Coronary artery (tissue), 2 donors: ENCODE measurements around the gene SLC25A21.

Experiments used
- DNase-seq: peaks from one replicate; pipeline ENCODE4 v3.0.0-alpha.2; 2017; ENCODE audit warnings: low spot score
- H3K27ac ChIP-seq, 2 donors: fragments of 200-600 bp; sonication (generic); one replicate each; pipeline ENCODE4 v1.5.1; 2016 to 2019
- H3K4me3 ChIP-seq: fragments of 200-600 bp; sonication (generic); 2 replicates; pipeline ENCODE4 v1.5.1; 2016; ENCODE audit warnings: mild to moderate bottlenecking, moderate library complexity
- TF ChIP-seq, protein P1 (sequence below): fragments of 200-600 bp; sonication (generic); IDR thresholded peaks from one replicate; pipeline ENCODE4 v1.5.1; 2019; ENCODE audit warnings: antibody characterized with exemption

The SLC25A21 gene

DNA sequence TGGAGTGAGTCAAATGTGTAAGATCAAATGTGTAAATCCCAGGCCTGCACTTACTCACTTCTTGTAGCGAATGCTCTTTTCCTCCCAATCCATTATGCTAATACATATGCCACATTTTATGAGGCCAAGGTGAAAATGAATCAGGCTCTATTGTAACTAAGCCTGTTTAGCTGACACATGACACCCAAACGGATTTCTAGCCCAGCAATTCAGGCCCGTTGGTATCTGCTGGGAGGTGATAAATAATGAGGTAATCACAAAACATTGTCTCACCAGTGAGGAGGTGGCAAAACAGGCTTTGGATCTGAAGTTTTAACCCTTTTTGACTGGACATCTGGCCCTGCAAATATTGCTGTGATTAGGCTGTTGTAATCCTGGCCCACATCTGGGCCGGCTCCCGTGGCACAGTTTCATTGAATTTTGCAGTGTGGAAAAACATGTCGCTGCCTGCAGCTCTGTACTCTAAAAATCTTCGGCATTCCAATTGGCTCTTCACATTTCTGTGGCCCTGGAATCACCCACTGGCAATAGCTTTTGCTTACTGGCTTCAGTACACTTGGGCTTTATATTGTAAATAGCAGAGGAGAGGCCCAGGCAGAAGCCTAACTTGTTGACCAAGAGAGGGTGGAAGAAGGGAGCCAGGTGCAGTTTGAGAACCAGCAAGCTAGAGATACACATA, 404.7 kb downstream of the SLC25A21 start:
- TF ChIP-seq, protein P1, sequence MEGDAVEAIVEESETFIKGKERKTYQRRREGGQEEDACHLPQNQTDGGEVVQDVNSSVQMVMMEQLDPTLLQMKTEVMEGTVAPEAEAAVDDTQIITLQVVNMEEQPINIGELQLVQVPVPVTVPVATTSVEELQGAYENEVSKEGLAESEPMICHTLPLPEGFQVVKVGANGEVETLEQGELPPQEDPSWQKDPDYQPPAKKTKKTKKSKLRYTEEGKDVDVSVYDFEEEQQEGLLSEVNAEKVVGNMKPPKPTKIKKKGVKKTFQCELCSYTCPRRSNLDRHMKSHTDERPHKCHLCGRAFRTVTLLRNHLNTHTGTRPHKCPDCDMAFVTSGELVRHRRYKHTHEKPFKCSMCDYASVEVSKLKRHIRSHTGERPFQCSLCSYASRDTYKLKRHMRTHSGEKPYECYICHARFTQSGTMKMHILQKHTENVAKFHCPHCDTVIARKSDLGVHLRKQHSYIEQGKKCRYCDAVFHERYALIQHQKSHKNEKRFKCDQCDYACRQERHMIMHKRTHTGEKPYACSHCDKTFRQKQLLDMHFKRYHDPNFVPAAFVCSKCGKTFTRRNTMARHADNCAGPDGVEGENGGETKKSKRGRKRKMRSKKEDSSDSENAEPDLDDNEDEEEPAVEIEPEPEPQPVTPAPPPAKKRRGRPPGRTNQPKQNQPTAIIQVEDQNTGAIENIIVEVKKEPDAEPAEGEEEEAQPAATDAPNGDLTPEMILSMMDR, result no peak
- no peak for DNase-seq
- Histone ChIP-seq H3K27ac (no peak overlapping the region), H3K4me3 (no peak overlapping the region)

DNA sequence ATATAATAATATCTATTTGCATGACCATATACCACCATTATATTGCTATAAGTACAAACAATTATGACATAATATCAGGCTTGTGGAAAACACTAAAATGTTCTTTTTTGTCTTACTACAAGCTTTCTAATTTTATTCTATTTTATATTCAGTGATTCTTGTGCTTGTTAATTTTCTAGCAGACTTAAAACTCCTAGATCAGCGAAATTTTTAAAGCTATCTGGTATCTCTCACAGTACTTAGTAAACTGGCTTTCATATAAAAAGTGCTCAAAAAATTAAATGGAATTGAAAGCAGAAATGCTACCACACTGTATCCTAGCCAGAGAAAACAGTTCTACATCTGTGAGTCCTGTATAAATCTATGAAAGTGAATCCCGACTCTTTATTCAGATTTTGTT, 405.4 kb downstream of the SLC25A21 start:
- TF ChIP-seq, protein P1, result no peak
- Histone ChIP-seq H3K4me3 (no peak overlapping the region), H3K27ac (no peak overlapping the region)
- DNase-seq, result no peak

DNA sequence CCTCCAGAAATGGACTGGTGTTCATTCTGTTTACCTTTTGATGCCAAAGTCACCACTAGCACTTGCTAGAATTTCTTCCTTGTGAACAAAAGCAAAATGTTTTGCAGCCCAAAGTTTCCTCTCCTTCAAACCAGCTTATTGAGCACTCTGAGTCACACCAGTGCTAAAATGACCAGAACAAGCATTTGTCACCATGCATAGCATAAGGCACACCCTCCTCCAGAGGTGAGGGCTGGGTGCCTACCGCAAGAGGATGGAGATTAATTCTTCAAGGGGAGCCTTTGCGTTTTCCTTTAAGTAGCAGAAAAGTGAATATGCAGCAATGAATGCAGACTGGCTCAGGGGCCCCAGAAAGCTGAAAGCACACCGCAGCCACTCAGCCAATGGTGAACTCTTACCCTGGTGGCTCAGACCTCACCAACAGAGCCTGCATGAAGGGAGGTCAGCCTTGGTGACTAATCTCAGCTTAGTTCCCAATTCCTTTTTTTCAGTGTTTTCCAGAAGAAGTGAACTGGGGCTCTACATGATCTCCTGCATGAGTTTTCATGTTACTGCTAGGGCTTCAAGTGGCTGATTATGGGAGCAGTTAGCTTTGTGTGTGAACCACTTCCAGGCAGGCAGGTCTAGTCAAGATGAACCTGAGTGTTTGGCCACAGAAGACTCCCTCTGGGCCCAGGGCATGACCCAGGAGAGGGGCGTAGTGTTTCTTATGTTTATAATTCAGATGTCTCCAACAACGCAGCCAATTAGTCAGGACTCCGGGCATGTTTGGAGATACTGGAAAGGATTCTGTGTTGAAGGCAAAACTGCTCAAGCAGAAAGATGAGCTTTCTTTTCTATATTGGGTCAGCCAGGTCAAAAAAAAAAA, 414.4 kb downstream of the SLC25A21 start:
- Histone ChIP-seq H3K4me3 (no peak overlapping the region), H3K27ac (no peak overlapping the region)
- DNase-seq, result no peak
- TF ChIP-seq, protein P1, result no peak

DNA sequence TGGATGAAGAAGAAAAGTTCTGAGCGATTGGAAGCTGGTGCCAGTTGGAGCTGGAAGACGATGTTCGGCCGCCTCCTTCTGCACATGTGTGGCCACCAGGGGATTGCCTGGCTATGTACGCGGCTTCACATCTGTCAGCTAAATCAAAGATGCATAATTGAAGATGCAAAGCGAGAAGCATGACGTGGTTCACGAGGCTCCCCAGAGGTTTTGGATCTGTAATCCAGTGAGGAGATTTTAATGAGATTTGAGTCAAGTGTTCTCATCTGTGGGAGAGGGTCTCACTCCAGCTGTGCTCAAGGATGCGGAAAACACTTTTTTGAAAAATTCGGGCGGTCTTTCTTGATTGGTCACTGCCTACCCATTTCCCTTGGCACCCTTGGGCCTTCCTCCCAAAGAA, 416.2 kb downstream of the SLC25A21 start:
- no peak for DNase-seq
- no peak overlapping the region for H3K27ac ChIP-seq
- TF ChIP-seq, protein P1, result no peak
- no peak overlapping the region for H3K4me3 ChIP-seq

DNA sequence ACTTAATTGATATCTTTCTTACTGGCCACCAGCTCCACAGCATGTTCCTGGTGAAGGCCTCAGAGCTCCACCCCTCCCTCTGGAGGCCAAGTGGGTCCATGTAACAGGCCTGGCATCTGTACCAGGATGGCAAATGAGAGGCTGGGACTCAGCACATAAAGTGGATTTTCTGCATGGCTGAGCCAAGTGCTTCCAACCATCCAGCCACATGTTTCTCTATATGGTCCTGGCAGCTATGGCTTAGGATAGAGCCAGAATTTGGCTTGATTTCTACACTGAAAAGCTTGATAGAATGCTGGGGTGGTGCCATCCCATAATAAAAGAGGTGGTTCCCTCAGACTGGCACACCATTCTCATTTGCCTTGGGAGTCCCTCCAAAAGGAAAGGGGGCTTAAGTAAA, 416.6 kb downstream of the SLC25A21 start:
- TF ChIP-seq, protein P1, result no peak
- DNase-seq, result no peak
- Histone ChIP-seq H3K4me3 (no peak overlapping the region), H3K27ac (no peak overlapping the region)

DNA sequence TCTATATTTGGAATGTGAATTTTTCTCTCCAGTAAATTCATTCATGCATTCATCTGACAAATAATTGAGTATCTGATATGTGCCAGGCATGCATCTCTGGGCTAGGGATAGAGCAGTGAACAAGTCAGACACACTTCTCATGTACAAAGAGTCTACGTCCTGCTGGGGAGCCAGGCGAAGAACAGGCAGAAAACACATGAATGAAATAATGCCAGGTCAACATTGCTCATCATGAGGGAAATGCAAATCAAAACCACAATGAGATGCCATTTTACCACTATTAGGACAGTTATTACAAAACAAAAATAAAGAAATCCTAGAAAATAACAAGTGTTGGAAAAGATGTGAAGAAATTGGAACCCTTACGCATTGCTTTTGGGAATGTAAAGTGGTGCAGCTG, 420.5 kb downstream of the SLC25A21 start:
- TF ChIP-seq, protein P1, result no peak
- Histone ChIP-seq H3K27ac (no peak overlapping the region), H3K4me3 (no peak overlapping the region)
- no peak for DNase-seq

DNA sequence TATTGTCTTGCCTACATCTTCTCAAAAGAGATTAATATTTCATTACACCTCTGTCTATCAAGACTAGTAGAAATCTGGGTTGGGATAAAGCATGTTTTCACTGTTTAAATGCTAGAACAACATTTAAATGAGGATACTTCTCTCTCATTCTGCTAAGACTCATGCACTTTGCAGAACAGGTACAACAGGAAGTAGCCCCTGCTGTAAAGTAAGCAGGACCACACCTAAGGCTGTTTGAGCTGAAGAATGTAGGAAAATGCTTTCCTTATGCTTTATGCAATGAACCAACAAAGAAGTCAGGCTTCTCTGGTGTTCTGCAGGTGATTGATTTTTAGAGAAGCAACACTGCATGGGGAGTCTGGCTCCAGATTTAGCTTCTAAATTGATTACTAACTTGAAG, 421.3 kb downstream of the SLC25A21 start:
- Histone ChIP-seq H3K27ac (no peak overlapping the region), H3K4me3 (no peak overlapping the region)
- DNase-seq, result no peak
- TF ChIP-seq, protein P1, result no peak
